Left colon (tissue), 2 donors: ENCODE results near the gene PRTFDC1. TPM values are rescaled to one million over a fixed set of nuclear protein-coding genes. Genes with fewer than 3 reads are reported as not detected.
"Not testable (repeated sequence)": the region's sequence is repeated elsewhere in the genome, so short reads cannot be mapped to it uniquely, and the experiment has no call there.

ENCODE experiments used
- ATAC-seq: fragments of 200-7000 bp; cut with Tn5 transposase; one replicate; pipeline ENCODE4 v1.9.1; 2020; ENCODE audit warnings: mild to moderate bottlenecking, moderate library complexity
- DNase-seq, 2 donors: peaks; one replicate each; pipeline ENCODE4 v3.0.0-alpha.2; 2020
- intact Hi-C, 2 donors: fragments of 100-400 bp; cut with DNase I in 1 of 2; cut with micrococcal nuclease in 1 of 2; formaldehyde crosslinking; loops; one replicate each; pipeline versions ENCODE4 v1.11.2 to v1.14.0; 2022; cut with DNase I, micrococcal nuclease
- total RNA-seq, 2 donors: library from RNA; stranded (reverse); fragmentation: NEBNext Ultra II Directional; extraction: Animal tissue kit (Norgen Biotek cat#: 25700); gene quantifications; one replicate each; pipeline ENCODE4 v1.2.1, GENCODE V29; 2021
- donor health status: DM: no; HTN: no; CAD: no.
- donor health status: DM: yes; HTN: yes; CAD: no.

Gene PRTFDC1
- total RNA-seq, 2 donors from 2014 or later: 6.2 to 6.6 TPM

DNA sequence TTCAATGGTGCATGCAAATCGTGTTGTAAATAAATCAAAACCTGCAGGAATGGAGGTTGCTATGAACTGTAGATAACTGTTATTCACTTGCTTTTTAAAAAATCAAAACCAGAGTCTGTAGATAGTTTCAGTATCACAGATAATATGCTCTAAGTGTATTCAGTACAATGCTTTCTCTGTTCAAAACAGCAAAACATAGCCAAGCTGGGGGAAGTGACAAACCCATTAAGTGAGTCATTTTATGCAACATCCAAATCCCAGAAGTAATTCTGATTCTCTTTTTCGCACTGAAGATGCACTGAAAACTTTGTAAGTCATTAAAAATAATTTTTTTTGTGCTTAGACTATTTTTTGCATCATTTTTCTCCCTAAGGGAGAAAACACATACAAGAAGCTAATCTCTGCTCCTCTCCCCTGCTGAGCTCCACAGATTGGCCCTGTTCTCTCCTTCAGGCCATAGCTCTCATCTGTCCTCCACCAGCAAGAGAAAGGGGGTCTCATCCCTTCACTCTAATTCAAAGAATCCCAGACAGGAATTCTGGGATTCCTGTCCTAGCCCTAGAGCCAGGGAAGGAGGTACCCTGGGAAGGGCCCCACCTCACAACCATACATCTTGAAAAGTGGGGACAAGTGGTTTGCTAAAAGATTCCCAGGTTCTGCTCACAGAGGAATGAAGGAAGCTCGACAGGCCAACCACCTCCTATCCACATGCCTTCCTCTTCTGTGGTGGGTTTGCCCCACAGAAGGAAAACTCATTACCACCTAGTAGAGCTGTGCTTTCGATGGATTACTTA is 4.9 kb downstream of the PRTFDC1 start:
- no peak for DNase-seq
- intact Hi-C loops: no loop called here
- ATAC-seq: no peak

DNA sequence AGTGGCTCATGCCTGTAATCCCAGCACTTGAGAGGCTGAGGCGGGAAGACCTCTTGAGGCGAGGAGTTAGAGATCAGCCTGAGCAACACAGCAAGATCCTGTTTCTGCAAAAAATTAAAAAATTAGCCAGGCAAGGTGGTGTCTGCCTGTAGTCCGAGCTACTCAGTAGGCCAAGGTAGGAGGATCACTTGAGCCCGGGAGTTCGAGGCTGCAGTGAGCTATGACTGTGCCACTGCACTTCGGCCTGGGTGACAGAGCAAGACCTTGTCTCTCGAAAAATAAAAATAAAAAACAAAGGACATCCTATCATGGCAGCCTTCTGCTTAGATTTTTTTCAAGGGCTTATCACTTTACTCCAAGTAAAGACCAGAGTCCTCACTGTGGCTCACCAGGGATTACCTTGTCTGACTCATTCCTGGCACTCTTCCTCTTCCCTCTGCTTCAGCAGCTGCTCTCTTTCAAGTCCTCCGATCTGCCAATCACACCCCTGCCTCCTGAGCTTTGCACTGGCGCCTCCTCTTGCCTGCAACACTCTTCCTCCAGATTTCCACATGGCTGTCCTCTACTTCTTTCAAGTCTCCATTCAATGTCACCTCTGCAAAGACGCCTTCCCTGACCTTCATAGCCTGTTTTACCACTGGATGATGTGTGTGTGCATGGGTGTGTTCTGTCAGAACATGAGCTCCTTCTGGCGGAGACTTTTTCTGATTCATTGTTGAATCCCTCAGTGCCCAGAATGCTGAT is 7.7 kb downstream of the PRTFDC1 start:
- intact Hi-C loops: no loop called here
- ATAC-seq: peak; percentile 99
- DNase-seq: peak; percentile 45 to 76

DNA sequence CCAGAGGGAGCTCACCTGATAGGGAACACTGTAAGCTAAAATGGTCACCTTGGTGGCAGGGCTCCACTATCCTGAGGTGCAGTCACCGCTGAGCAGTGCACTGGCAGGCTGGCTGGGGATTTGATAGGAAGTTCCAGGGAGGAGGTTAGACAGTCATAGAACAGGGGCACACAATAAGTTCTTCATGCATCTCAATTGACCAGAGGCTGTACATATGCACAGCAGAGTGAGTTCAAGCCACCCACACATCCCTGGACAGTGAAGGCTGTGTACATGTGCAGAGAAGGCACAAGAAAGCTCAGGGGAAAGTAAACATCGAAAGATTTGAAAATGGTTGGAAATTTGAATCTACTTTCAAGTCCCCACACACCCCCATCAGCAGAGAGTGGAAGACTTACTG is 13.9 kb downstream of the PRTFDC1 start:
- ATAC-seq (no peak), DNase-seq (no peak)
- intact Hi-C loops: no loop called here

DNA sequence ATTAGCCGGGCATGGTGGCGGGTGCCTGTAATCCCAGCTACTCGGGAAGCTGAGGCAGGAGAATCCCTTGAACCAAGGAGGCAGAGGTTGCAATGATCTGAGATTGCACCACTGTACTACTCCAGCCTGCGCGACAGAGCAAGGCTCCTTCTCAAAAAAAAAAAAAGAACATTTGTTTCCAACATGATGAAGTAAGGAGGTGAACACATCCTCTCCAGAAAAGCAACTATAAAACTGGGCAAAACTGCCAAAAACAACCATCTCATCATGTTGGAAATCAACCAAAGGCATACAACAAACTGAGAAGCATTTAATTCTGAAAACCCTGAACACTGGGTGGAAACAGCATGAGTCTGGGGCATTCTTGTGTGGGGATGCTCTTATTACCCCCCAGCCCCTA is 14.3 kb downstream of the PRTFDC1 start:
- ATAC-seq: no peak
- DNase-seq: no peak
- intact Hi-C loops: no loop called here

DNA sequence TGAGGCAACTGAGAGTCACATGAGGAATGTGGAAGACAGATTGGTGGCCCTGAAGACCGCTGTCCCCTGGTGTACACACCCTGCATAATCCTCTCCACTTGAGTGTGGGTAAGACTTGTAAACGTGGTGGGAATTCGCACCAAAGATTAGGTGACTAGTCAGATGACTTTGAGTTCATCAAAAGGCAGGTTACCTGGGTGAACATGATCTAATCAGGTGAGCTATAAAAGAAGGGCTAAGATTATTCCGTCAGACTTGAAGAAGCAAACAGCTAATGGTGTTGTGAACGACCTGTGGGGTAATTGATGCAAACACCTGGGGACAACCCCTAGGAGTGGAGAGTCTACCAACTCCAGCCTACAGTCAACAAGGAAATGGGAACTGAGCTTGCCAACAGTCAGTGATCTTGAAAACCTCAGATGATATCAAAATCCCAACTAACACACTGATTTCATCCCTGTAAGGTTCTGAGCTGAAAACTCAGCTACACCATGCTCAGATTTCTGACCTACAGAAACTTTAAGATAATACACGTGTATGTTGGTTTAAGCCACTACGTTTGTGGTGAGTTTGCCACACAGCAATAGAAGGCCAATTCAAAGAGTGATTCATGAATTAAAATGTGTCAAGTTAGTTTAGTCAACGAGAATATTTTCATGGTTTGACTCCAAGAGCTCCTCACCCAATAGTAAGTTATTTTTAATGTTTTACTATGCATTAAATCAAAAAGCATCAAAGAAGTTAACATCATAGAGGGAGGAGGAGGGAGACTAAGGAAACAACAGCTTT is 16.7 kb downstream of the PRTFDC1 start:
- DNase-seq: no peak
- ATAC-seq: peak; percentile 42
- intact Hi-C loops: no loop called here

DNA sequence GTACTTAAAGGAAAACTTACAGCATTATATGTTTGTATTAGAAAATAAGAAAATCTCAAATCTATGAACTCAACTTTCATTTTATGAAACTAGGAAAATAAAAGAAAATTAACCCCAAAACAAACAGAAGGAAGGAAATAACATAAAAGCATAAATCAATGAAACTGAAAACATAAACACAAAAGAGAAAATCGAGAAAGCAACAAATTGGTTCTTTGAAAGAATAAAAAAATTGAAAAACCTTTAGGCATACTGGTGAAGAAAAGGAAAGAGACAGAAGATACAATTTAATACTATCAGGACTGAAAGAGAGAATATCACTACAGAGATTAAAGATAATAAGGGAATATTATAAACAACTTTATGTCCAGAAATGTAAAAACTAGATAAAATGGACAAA is 21.2 kb downstream of the PRTFDC1 start:
- ATAC-seq (no peak), DNase-seq (no peak)
- intact Hi-C loops: no loop called here

DNA sequence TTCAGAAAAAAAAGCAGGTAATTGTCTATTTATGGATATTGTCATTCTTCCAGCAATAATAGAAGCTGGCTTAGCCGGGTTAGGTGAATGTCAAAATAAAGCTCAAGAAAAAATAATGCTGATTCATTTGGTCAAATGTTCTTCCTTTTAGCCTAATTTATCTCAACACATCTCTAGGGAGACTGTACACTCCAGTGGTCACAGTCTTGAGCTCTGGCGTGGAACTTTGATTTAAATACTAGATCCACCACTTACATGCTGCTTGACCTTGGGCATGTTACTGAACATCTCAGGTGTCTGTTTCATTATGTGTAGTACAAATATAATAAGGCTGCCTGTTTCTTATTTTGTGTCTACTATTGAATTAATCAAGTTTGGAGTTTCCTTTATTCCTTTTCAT is 22.0 kb downstream of the PRTFDC1 start:
- DNase-seq: no peak
- ATAC-seq: no peak
- intact Hi-C loops: no loop called here

DNA sequence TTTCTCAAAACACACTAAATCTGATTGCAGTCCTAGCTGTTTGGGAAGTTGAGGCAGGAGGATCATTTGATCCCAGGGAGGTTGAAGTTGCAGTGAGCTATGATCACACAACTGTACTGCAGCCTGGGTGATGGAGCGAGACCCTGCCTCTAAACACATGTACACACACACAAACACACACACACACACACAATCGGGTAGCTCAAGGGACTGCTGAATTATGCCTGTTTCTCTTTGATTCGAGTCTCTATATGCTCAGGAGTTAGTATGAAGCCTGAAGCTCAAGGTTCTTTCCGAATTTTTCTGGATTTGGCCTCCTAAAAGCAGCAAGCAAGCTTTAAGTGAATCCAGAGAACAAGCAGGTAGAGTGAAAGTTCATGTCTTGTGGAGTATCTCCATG is 22.5 kb downstream of the PRTFDC1 start:
- DNase-seq: no peak
- ATAC-seq: no peak
- intact Hi-C loops: no loop called here

DNA sequence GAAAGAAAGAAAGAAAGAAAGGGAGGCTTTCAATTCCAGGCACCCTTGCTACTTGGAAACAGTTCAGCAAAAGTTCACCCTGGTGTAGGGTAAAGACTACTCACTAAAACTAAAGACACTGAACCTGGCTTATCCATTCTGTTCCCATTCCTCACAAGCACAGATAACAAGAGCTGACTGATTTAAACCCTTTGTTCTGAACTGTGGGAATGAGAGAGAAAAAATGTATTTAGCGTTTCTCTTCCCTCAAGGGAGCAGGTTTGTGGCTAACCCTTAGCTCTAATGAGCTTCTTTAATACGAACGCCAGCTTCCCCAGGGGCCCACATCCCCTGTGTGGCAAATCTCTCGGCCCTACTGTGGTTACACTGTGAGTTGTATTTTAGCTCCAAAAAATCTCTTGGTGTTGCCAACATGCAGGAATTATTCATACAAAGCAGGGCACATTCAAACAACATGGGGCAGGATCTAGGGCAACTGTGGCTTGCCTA is 23.3 kb downstream of the PRTFDC1 start:
- intact Hi-C loops: no loop called here
- DNase-seq: no peak
- no peak for ATAC-seq

DNA sequence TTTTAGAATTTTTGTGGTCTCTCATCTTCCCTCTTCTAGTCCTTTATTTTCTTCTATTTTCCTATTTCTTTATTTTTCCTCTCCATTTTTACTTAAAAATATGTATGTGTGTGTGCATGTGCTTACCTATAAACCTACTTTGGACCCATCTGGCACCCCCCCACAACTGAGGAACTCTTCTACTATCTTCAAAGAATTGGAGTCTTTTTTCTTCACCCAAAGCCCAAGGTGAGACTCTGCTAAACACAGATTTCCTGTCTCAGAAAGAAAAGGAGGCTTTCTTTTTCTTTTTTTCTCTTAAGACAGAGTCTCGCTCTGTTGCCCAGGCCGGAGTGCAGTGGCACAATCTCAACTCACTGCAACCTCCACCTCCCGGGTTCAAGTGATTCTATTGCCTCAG is 24.2 kb downstream of the PRTFDC1 start:
- no peak for ATAC-seq
- no peak for DNase-seq
- intact Hi-C loops: no loop called here

DNA sequence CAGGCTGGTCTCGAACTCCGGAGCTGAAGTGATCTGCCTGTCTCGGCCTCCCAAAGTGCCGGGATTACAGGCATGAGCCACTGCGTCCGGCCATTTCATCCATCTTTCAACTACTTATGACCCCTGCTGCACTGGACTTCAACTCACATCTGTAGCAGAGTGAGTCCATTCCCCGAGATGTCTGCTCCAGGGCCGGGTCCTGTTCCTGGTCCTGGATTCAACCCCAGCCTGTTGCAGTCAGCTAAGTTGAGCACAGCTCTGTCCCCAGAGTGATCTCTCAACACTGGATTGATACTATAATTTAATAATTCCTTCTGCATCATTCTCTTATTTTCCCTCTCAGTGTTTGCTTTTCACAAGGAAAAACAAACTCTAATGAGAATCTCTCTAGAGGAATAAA is 25.8 kb downstream of the PRTFDC1 start:
- intact Hi-C loops: no loop called here
- DNase-seq (no peak), ATAC-seq (no peak)

DNA sequence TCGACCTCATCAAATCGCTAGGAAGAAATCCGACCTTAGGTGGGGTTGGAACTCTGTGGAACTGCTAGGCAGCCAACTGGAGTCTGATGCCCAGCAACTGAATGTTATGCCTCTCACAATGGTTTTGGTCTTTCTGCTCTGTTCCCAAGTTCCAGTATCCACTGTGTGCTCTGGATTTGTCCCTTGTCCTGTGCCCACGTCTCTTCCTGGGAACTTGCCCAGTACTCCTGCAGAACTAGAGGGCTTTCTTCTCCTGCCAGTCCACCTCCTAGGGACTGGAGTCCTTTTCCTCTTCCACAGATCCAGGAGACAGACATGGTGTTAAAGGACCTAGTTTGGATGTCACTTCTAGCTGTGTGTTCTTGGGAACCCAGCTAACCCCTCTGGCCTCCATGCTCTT is 26.6 kb downstream of the PRTFDC1 start:
- DNase-seq (no peak), ATAC-seq (no peak)
- intact Hi-C loops: no loop called here

DNA sequence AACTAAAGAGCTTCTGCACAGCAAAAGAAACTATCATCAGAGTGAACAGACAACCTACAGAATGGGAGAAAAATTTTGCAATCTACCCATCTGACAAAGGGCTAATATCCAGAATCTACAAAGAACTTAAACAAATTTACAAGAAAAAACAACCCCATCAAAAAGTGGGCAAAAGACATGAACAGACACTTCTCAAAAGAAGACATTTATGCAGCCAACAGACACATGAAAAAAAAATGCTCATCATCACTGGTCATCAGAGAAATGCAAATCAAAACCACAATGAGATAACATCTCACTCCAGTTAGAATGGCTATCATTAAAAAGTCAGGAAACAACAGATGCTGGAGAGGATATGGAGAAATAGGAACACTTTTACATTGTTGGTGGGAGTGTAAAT is 27.9 kb downstream of the PRTFDC1 start:
- ATAC-seq, intact Hi-C loops, DNase-seq: not testable (repeated sequence)

DNA sequence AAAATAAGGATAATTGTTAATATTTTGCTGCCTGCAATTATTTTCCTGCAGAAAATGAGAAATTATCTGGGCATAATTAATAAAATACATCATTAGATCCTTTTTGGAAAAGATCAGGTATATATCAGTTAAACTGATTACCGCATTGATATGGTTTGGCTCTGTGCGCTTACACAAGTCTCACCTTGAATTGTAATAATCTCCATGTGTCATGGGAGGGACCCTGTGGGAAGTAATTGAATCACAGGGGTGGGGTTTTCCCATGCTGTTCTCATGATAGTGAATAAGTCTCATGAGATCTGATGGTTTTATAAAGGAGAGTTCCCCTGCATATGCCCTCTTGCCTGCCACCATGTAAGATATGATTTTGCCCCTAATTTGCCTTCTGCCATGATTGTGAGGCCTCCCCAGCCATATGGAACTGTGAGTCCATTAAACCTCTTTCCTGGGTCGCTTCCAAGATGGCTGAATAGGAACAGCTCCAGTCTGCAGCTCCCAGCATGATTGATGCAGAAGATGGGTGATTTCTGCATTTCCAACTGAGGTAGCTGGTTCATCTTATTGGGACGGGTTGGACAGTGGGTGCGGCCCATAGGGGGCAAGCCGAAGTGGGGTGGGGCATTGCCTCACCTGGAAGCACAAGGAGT is 30.1 kb downstream of the PRTFDC1 start:
- DNase-seq, ATAC-seq, intact Hi-C loops: not testable (repeated sequence)

DNA sequence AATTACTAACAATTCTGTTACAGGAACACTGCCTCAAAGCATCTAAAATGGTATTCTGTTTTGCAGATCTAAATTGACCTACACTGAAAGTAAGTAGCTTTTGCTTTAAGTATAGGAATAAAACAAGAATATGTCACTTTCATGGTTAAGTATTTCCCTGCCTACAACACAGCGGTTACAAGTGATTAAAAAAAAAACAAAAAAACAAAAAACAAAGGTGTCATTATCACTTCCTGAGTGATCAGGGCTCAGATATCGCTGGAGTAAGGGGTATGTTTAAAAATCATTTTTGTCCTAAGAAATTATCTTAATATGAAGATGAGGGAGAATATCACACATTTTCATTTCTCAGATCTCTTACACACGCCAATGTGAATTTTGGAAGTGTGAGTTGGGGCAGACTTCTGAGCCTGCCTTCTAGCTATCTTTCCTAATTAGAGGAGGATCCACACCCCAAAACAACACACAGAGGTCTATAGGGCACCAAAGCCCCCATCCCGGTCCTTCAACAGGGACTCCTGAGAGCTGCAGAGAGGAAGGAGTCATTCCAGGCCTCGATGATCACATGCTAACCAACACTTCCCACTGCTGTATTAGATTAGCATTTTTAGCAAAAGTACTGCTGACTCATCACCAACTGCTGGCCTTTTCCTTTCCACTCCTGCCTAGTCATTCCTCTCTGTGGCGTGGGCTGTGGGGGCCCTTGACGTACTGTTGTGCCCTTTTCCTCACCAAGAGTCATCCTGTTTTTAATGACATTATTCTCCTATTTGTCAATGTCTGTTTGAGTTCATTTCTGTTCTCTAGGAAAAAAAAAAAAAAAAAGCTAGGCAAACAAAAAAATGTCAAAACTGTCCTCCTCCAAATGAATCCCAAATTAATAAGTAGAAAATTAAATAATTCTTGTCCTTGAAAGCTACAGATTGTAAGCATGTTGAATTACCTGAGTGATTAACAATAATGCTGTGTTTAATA is 31.2 kb downstream of the PRTFDC1 start:
- peak; percentile 21 to 41 for DNase-seq
- peak; percentile 59 for ATAC-seq
- intact Hi-C loops: no loop called here

DNA sequence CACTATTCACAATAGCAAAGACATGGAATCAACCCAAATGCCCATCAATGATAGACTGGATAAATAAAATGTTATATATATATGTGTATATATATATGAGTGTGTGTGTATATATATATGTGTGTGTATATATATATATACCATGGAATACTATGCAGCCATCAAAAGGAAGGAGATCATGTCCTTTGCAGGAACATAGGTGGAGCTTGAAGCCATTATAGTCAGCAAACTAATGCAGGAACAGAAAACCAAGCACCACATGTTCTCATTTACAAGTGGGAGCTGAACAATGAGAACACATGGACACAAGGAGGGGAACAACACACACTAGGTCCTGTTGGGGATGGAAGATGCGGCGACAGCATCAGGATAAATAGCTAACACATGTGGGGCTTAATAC is 32.2 kb downstream of the PRTFDC1 start:
- intact Hi-C loops, ATAC-seq, DNase-seq: not testable (repeated sequence)

DNA sequence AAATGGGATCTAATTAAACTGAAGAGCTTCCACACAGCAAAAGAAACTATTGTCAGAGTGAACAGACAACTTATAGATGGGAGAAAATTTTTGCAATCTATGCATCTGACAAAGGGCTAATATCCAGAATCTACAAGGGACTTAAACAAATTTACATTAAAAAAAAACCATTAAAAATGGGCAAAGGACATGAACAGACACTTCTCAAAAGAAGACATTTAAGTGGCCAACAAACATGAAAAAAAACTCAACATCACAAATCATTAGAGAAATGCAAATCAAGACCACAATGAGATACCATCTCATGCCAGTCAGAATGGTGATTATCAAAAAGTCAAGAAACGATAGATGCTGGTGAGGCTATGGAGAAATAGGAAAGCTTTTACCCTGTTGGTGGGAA is 32.8 kb downstream of the PRTFDC1 start:
- ATAC-seq, intact Hi-C loops, DNase-seq: not testable (repeated sequence)

DNA sequence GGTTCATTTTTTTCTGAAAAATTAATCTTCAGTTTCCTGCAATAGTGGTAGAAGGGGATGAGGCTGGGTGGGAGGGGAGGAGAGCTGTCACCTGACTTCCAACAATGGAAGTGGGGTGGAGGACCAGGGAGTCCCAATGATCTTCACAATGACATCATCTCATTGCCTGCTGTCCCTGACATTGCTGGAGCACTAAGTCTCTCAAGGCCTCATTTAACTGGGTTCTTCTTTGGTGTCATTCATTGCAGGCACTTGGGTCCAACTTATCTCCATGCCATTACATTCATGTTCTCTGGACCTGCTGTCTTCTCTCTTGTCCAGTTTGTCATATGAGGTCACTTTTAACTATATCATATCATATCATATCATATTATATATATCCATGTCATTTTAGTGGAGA is 34.4 kb downstream of the PRTFDC1 start:
- no peak for ATAC-seq
- DNase-seq: no peak

More for the DNA sequence above, 34.4 kb downstream of the PRTFDC1 start:
- intact Hi-C loops: no loop called here
